SU-DHL-6 (cell line): ENCODE results near the gene DNMT3A.

ENCODE experiments used
- H2AFZ ChIP-seq: fragments of 200-600 bp; sonication (generic); 2 replicates; pipeline ENCODE4 v1.6.1; 2014; ENCODE audit warnings: low read depth, mild to moderate bottlenecking, moderate library complexity, mixed read lengths, antibody characterized with exemption, low read length; ENCODE audit not compliant: severe bottlenecking
- H3F3A ChIP-seq: fragments of 200-600 bp; shearing (Covaris generic); 2 replicates; pipeline ENCODE4 v1.6.0; 2016; ENCODE audit warnings: antibody characterized with exemption, mild to moderate bottlenecking; ENCODE audit not compliant: insufficient read depth
- H3K27ac ChIP-seq: fragments of 200-600 bp; sonication (generic); 2 replicates; pipeline ENCODE4 v1.5.1; 2016; ENCODE audit warnings: low read depth, mild to moderate bottlenecking, low read length, moderate library complexity, mixed read lengths
- H3K27me3 ChIP-seq: fragments of 200-600 bp; sonication (generic), shearing (Covaris generic); 2 replicates; pipeline ENCODE4 v1.6.0; 2014; ENCODE audit warnings: mild to moderate bottlenecking, low read length
- H3K36me3 ChIP-seq: fragments of 200-600 bp; sonication (generic); 2 replicates; pipeline ENCODE4 v1.6.1; 2014; ENCODE audit warnings: mild to moderate bottlenecking, low read length, mixed read lengths
- H3K4me2 ChIP-seq: fragments of 300-600, 200-600 bp; shearing (Covaris generic), sonication (generic); 2 replicates; pipeline ENCODE4 v1.6.0; 2014; ENCODE audit warnings: low read length, low read depth, mild to moderate bottlenecking; ENCODE audit not compliant: poor library complexity, severe bottlenecking
- H3K4me3 ChIP-seq: fragments of 200-600 bp; sonication (generic); 2 replicates; pipeline ENCODE4 v1.5.1; 2014; ENCODE audit warnings: antibody characterized with exemption, low read length, mild to moderate bottlenecking, mixed read lengths; ENCODE audit not compliant: insufficient read depth, poor library complexity, severe bottlenecking
- H3K79me2 ChIP-seq: fragments of 200-600 bp; sonication (generic); 2 replicates; pipeline ENCODE4 v1.6.1; 2014; ENCODE audit warnings: mild to moderate bottlenecking, low read length, moderate library complexity; ENCODE audit not compliant: insufficient read depth
- H3K9ac ChIP-seq: fragments of 200-600 bp; sonication (generic); 2 replicates; pipeline ENCODE4 v1.7.0; 2014; ENCODE audit warnings: mild to moderate bottlenecking, low read length
- H3K9me2 ChIP-seq: fragments of 200-600 bp; sonication (generic); replicated peaks from 2 replicates; pipeline ENCODE4 v1.6.1; 2014; ENCODE audit warnings: low read length; ENCODE audit not compliant: insufficient read depth
- H3K9me3 ChIP-seq: fragments of 200-600 bp; sonication (generic); 2 replicates; pipeline ENCODE4 v1.6.1; 2014; ENCODE audit warnings: low read length, mixed read lengths; ENCODE audit not compliant: insufficient read depth
- H4K20me1 ChIP-seq: fragments of 200-600 bp; sonication (generic); 2 replicates; pipeline ENCODE4 v1.6.1; 2014; ENCODE audit warnings: low read depth, mild to moderate bottlenecking, antibody characterized with exemption, low read length, moderate library complexity, mixed read lengths
- CTCF ChIP-seq: fragments of 200-600 bp; sonication (generic); IDR thresholded peaks from one replicate; pipeline ENCODE4 v1.5.1; 2017; ENCODE audit warnings: antibody characterized with exemption, mild to moderate bottlenecking, low read length, moderate library complexity; ENCODE audit not compliant: insufficient read depth, poor library complexity, severe bottlenecking
- EZH2phosphoT487 ChIP-seq: fragments of 200-600 bp; sonication (generic), shearing (Covaris generic); conservative IDR thresholded peaks from 2 replicates; pipeline ENCODE4 v1.6.1; 2018; ENCODE audit warnings: mild to moderate bottlenecking, antibody characterized with exemption, low read length, moderate library complexity, mixed read lengths

DNMT3A gene

GRCh38 chr2:25207078-25207545 is 134.6 kb downstream of the DNMT3A start:
- H2AFZ ChIP-seq = no peak overlapping the region
- no peak overlapping the region for H3K27ac ChIP-seq

GRCh38 chr2:25204190-25204838 is 137.4 kb downstream of the DNMT3A start:
- no peaks in the 10 kb centered on the region for H3K9me2 ChIP-seq
- no peak overlapping the region for H3K4me3 ChIP-seq
- no peaks in the 10 kb centered on the region for H3F3A ChIP-seq
- no peaks in the 10 kb centered on the region for H3K27me3 ChIP-seq
- H3K36me3 ChIP-seq = no peaks in the 10 kb centered on the region
- H3K27ac ChIP-seq = no peak overlapping the region
- no peaks in the 10 kb centered on the region for H3K79me2 ChIP-seq
- H3K4me2 ChIP-seq = no peak overlapping the region
- H3K9me3 ChIP-seq = no peaks in the 10 kb centered on the region
- H2AFZ ChIP-seq = no peak overlapping the region
- no peak overlapping the region for H3K9ac ChIP-seq
- no peaks in the 10 kb centered on the region for H4K20me1 ChIP-seq
- TF ChIP-seq CTCF (no peak), EZH2phosphoT487 (no peak)

More at GRCh38 chr2:25207078-25207545, 134.6 kb downstream of the DNMT3A start:
- peaks cover 9% of the 10 kb centered on the region; the same call in 1 of the 2 replicates for H3F3A ChIP-seq
- H3K9me3 ChIP-seq = no peaks in the 10 kb centered on the region
- H3K9ac ChIP-seq = no peak overlapping the region
- H4K20me1 ChIP-seq = no peaks in the 10 kb centered on the region
- H3K27me3 ChIP-seq = no peaks in the 10 kb centered on the region
- no peaks in the 10 kb centered on the region for H3K9me2 ChIP-seq
- H3K4me2 ChIP-seq = no peak overlapping the region
- no peak for TF ChIP-seq EZH2phosphoT487
- TF ChIP-seq CTCF = no peak
- H3K79me2 ChIP-seq = no peaks in the 10 kb centered on the region
- H3K36me3 ChIP-seq = no peaks in the 10 kb centered on the region
- no peak overlapping the region for H3K4me3 ChIP-seq

GRCh38 chr2:25202275-25202674 is 139.4 kb downstream of the DNMT3A start:
- no peak overlapping the region for H3K27ac ChIP-seq
- H4K20me1 ChIP-seq = no peaks in the 10 kb centered on the region
- H3K9me2 ChIP-seq = no peaks in the 10 kb centered on the region
- no peak for TF ChIP-seq EZH2phosphoT487
- no peak for TF ChIP-seq CTCF
- H3K27me3 ChIP-seq = no peaks in the 10 kb centered on the region
- no peaks in the 10 kb centered on the region for H3K36me3 ChIP-seq
- no peak overlapping the region for H3K4me3 ChIP-seq
- no peaks in the 10 kb centered on the region for H3K9me3 ChIP-seq
- H2AFZ ChIP-seq = no peak overlapping the region
- H3F3A ChIP-seq = no peaks in the 10 kb centered on the region
- H3K9ac ChIP-seq = no peak overlapping the region
- H3K4me2 ChIP-seq = no peak overlapping the region
- H3K79me2 ChIP-seq = no peaks in the 10 kb centered on the region
